ENCODE results near the gene SMARCAL1. TPM values are rescaled to one million over a fixed set of nuclear protein-coding genes. Genes with fewer than 3 reads are reported as not detected.

The SMARCAL1 gene
- total and polyA plus RNA-seq, 2 of the 4 experiments (the other 2 are of a cell fraction): 13.6 to 21.0 TPM

- H3K9me1 ChIP-seq (ENCODE audit: insufficient read depth, low read length): peaks cover 16% of the 10 kb centered on the region; the same call in 1 of the 2 replicates
- ChIA-PET CTCF (interaction anchor here (0.6 kb wide), 1 partner anchor 311 kb away, joined by 4 read pairs; no protein-coding TSS in a partner anchor), POLR2A (ENCODE audit: unreplicated experiment) (no interaction called here)
- in situ Hi-C loops (cut with MboI; ENCODE audit: low sequenced_read_pairs) (loop anchor here (25.0 kb wide), 1 partner anchor 208 kb away; no protein-coding TSS in a partner anchor), dilution Hi-C loops (cut with HindIII; ENCODE audit: low sequenced_read_pairs, unreplicated experiment) (no loop called here), intact Hi-C loops (cut with micrococcal nuclease) (no loop called here)
- H4K20me1 ChIP-seq (ENCODE audit: insufficient read depth, low read length): no peaks in the 10 kb centered on the region
- no peak overlapping the region for H3K27ac ChIP-seq (ENCODE audit: insufficient read depth, low read length)
- no peak overlapping the region for H2BK20ac ChIP-seq (ENCODE audit: low read depth, low read length)
- no peak overlapping the region for H3K4ac ChIP-seq (ENCODE audit: low read depth, low read length)
- H2BK120ac ChIP-seq (ENCODE audit: low read depth, low read length): no peak overlapping the region
- H3K18ac ChIP-seq (ENCODE audit: low read depth, low read length): no peak overlapping the region
- H2AK5ac ChIP-seq (ENCODE audit: low read depth, low read length): no peak overlapping the region
- no peak overlapping the region for H2AFZ ChIP-seq (replicated peaks; ENCODE audit: low read length, poor library complexity)
- no peak overlapping the region for H4K91ac ChIP-seq (ENCODE audit: insufficient read depth, low read depth, low read length)
- WGBS, 2 experiments (ENCODE audit: extremely low coverage in 2 of 2, insufficient read length in 1 of 2): 100% methylated on average over 2 of the region's 9 CpGs; no CpG with 5 or more reads in 1 of the 2 experiments
- no peak for TF ChIP-seq CTCF (conservative IDR thresholded peaks at IDR 0.05; ENCODE audit: low read depth, low read length)
- TF ChIP-seq POLR2A (IDR thresholded peaks at IDR 0.05; ENCODE audit: low read depth, low read length): no peak
- no peak overlapping the region for H2BK5ac ChIP-seq (ENCODE audit: low read depth, low read length, poor library complexity, severe bottlenecking)
- H4K5ac ChIP-seq (ENCODE audit: low read depth, low read length): no peak overlapping the region
- no peak overlapping the region for H3K4me2 ChIP-seq (ENCODE audit: low read depth, low read length)
- no peak overlapping the region for H4K8ac ChIP-seq (ENCODE audit: low read depth in 2 of 2, low read length in 2 of 2)
- peaks cover 3% of the 10 kb centered on the region; the same call in 1 of the 2 replicates for H3K9me3 ChIP-seq (ENCODE audit: control insufficient read depth, insufficient read depth, low read length)
- H2BK15ac ChIP-seq (ENCODE audit: low read depth, low read length): no peak overlapping the region
- H3K27me3 ChIP-seq (ENCODE audit: control insufficient read depth, insufficient read depth, low read length): no peaks in the 10 kb centered on the region
- BruUV-seq (replicated peaks): no TSS peak
- ATAC-seq (ENCODE audit: low read depth) (no peak), DNase-seq (no peak)
- no peak overlapping the region for H3K23ac ChIP-seq (ENCODE audit: low read depth, low read length)
- H3K14ac ChIP-seq (replicated peaks; ENCODE audit: low read depth, low read length): no peak overlapping the region
- H3K79me1 ChIP-seq (ENCODE audit: low read depth in 1 of 2, low read length in 2 of 2): peaks cover 6 to 22% of the 10 kb centered on the region in 2 experiments; a peak in 2 of 4 replicates
- no peak overlapping the region for H2AK9ac ChIP-seq (replicated peaks; ENCODE audit: low read depth, low read length, poor library complexity)
- no peak overlapping the region for H3K9ac ChIP-seq (ENCODE audit: low read depth, low read length)
- H3K4me3 ChIP-seq (ENCODE audit: insufficient read depth, low read depth, low read length): no peak overlapping the region
- H3K56ac ChIP-seq (ENCODE audit: extremely low read depth, insufficient read depth, low read length): no peak overlapping the region
- peaks cover 1% of the 10 kb centered on the region; the same call in 1 of the 2 replicates for H3K4me1 ChIP-seq (ENCODE audit: control insufficient read depth, insufficient read depth, low read length)
- peaks cover 53% of the 10 kb centered on the region for H3K36me3 ChIP-seq (ENCODE audit: control insufficient read depth, insufficient read depth, low read length)
These were observed 8.2 kb downstream of the SMARCAL1 start for GRCh38 chr2:216420367-216421101.

All from IMR-90 (cell line).